Urinary bladder (tissue), 4 donors: ENCODE data around the gene NEK10. TPM values are rescaled to one million over a fixed set of nuclear protein-coding genes. Genes with fewer than 3 reads are reported as not detected.

Experiments
- DNase-seq: peaks from one replicate; pipeline ENCODE4 v3.0.0-alpha.2; 2015; ENCODE audit errors: extremely low spot score
- H3K27ac ChIP-seq: one replicate; pipeline ENCODE4 v1.5.1; 2013; ENCODE audit warnings: low read depth, mild to moderate bottlenecking, moderate library complexity
- H3K36me3 ChIP-seq: one replicate; pipeline ENCODE4 v1.6.1; 2013; ENCODE audit warnings: mild to moderate bottlenecking, moderate library complexity; ENCODE audit not compliant: insufficient read depth
- H3K4me1 ChIP-seq: one replicate; pipeline ENCODE4 v1.6.1; 2013; ENCODE audit warnings: mild to moderate bottlenecking, moderate library complexity; ENCODE audit not compliant: insufficient read depth
- H3K4me3 ChIP-seq: one replicate; pipeline ENCODE4 v1.5.1; 2013; ENCODE audit warnings: low read depth, low read length
- WGBS: extraction: QIAGEN DNeasy Blood & Tissue Kit; methylation state at CpG from one replicate; pipeline ENCODE4 v1.1.7; 2013; 5-methylcytosine and 5-hydroxymethylcytosine counted together
- polyA plus RNA-seq: library from polyadenylated mRNA; stranded (reverse); fragments of 200-250 nt; gene quantifications from one replicate; pipeline ENCODE4 v1.2.3, GENCODE V29; 2013
- total RNA-seq: library from RNA; depleted of rRNA; stranded (reverse); fragments of >200 nt; gene quantifications from one replicate; pipeline ENCODE4 v1.2.3, GENCODE V29; 2014
- donor health status: healthy with polysubstance abuse.
- donor health status: healthy.

The NEK10 gene
- total and polyA plus RNA-seq, 2 donors: 2.0 to 7.5 TPM

DNA sequence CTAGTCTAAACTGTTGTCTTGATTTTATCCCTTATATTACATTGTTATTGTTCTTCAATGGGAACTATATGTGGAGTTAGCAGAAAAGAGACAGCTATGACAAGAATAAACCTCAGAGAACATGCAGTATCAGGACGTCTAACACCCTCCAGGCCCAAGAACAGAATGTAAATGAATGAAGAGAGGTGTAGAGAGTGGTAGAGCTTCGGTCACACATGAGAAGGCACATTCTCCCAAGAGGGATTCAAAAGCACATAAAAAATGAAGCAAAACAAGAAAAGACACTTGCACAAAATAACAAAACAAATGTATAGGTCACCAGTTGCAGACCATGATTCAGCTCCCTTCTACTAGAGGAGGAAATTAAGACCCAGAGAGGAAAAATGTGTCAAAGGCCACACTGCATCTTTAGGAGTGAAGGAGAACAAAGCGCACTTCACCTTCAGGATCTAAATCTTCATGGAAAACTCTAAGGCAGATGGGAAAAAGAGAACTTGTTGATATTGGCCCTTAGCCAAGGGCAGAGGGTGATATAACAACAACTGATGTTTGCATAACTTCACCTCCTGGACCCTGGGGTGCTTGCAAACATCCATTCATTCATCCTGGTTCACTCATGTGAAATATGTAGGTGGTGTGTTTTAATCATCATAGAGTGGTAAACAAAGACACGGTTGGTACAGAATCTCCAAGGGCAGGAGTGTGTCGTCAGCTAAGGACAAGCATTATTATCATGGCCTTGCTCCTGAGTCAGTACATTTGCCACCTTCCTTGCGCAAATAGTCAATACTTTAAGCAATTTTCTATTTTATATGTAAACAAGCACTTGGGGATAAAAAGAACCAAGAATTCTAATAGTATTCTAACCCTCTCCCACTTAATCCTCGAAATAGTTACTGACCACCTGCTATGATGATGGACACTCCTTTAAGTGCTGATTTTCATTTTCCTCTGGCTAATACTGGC lies 8.8 kb downstream of the NEK10 start:
- WGBS: 74% methylated on average over 7 of the region's 7 CpGs
- H3K27ac ChIP-seq: no peak overlapping the region
- peak; percentile 7 for DNase-seq

DNA sequence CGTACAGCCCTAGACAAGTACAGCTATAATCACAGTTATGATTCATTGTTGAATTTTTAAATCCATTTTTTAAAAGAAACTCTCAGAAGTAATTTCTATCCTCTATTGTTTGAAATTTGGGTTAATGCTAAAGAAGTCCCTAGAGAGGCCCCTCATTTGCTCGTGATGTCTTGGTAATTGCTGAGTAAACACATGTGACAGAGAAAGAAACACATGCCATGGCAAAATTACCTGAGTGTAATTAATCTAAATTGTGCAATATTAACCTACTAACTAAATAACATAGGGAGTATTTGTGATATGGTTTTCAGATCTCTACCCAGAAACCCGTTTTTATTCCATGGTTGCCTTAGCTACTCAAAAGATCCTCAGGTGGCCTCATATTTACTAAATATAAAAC lies 10.8 kb downstream of the NEK10 start:
- H3K27ac ChIP-seq: no peak overlapping the region
- no peak for DNase-seq
- no peaks in the 10 kb centered on the region for H3K36me3 ChIP-seq
- H3K4me3 ChIP-seq: no peak overlapping the region
- H3K4me1 ChIP-seq: no peaks in the 10 kb centered on the region
- 81% methylated on average over 3 of the region's 3 CpGs for WGBS

More for the DNA sequence above, 8.8 kb downstream of the NEK10 start:
- no peaks in the 10 kb centered on the region for H3K36me3 ChIP-seq
- no peaks in the 10 kb centered on the region for H3K4me1 ChIP-seq
- H3K4me3 ChIP-seq: no peak overlapping the region

DNA sequence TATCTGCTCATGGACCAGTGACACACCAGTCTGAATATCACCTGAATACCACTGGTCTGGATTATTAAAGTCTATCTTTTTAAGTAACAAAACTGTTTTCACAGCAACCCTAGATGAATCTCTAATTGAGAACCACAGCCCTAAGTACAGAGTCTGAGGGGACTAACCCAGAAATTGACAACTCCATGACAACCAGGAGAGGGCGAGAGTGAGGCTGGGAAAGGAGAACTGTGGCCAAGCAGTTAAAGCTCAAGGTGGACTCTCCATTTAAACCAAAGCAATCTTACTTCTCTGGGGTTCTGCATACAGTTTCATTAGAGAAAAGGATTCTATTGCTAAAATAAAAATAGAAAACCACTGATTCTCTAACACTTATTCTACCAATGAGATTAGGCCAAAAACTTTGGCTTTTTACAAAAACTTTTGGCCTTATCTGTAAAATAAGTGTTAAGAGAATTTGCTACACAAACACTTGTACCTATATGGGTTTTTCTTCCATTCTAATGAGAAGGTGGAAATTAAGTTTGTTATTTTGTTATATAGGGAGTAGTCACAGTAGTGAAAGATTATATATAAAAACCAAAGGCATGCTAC lies 11.4 kb downstream of the NEK10 start:
- no peak for DNase-seq
- H3K36me3 ChIP-seq: no peaks in the 10 kb centered on the region
- no peaks in the 10 kb centered on the region for H3K4me1 ChIP-seq
- peak overlapping the region; percentile 16 for H3K27ac ChIP-seq
- WGBS: 54% methylated on average over 1 of the region's 1 CpG
- no peak overlapping the region for H3K4me3 ChIP-seq

DNA sequence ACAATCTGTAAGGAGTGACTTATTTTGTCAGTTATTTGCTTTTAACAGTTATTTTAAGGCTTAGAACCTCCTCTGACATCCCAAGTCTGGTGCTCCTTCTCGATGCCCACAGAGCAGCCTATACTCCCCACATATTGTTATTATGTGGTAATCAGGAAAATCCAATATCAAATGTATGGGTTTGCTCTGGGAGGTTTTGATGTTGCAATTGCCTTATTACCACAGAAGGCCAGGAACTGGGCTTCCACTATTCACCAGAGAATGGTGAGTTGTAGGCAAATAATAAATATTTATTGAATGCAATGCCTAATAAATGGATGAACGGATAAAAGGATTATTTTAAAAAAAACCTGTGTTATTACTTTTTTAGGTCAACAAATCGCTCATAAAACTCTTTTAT lies 12.2 kb downstream of the NEK10 start:
- WGBS: 56% methylated on average over 3 of the region's 3 CpGs
- H3K36me3 ChIP-seq: no peaks in the 10 kb centered on the region
- H3K4me3 ChIP-seq: no peak overlapping the region

DNA sequence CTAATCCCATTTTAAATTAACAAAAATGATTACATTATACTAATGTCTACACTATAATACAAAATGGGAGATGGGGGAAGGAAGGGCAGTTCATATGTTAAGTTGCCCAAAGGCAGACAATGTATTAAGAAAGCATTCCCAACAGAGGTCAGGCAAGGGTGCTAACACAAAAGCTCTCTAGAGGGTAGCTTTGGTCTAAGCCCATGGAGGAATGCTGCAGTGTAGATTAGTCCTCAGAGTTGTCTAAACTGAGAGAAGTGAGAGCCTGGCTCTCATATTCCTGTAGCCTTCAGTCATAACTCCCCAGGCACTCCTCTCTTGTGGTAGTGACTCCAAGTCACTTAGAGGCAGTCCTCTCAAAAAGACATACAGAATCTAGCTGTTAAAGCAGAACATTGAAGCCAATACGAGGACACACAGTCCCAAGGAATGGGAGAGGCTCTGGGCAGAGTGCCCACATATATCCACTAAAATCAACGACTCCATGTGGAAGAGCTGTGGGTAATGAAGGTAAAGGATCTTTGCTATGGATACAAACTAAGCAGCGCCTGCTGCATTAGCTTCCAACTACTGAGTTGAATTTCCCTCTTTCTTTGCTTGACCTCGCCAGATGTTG lies 14.5 kb downstream of the NEK10 start:
- Histone ChIP-seq H3K4me1 (no peaks in the 10 kb centered on the region), H3K36me3 (no peaks in the 10 kb centered on the region), H3K27ac (peak overlapping the region; percentile 54), H3K4me3 (no peak overlapping the region)
- DNase-seq: no peak
- WGBS: 65% methylated on average over 4 of the region's 4 CpGs

More for the DNA sequence above, 12.2 kb downstream of the NEK10 start:
- H3K4me1 ChIP-seq: no peaks in the 10 kb centered on the region
- H3K27ac ChIP-seq: no peak overlapping the region
- DNase-seq: no peak

DNA sequence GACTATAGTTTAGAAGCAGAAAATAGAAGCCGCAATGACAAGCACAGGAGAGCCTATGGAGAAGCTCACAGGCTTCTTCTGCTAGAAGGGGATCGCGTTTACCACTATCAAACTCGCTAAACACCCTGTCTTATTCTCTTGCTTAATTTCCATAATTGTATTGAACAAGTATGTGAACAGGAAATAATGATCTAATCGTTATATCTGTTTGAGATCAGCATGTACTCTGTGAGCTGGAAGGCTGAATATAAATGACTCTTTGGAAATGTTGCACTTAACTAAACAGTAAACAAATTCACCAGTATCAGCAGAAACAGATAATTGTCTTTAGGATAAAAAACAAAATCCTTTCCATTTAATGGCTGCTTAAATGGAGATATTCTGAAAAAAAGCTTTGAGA lies 15.0 kb downstream of the NEK10 start:
- 74% methylated on average over 5 of the region's 5 CpGs for WGBS
- Histone ChIP-seq H3K4me3 (no peak overlapping the region), H3K36me3 (no peaks in the 10 kb centered on the region), H3K27ac (peak overlapping the region; percentile 45), H3K4me1 (no peaks in the 10 kb centered on the region)
- no peak for DNase-seq

DNA sequence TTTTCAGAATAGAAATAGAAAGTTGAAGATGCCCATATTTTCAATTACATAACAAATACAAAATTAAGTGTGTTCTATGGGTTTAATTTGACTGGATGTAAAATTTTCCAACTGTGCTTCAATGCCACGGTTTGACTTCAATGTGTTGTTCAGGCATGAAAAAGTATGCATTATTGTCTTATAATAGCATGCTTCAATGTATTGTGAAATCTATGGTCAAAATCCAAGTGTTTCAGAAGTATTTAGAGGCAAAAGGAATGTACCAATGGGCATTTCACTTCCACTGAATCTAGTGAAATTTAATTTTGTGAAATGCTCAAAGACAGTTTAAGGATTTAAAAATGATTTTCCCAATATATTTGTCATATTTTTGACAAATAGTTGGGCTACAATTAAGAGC lies 16.0 kb downstream of the NEK10 start:
- 85% methylated on average over 1 of the region's 1 CpG for WGBS
- DNase-seq: no peak
- Histone ChIP-seq H3K4me1 (no peaks in the 10 kb centered on the region), H3K4me3 (no peak overlapping the region), H3K27ac (peak overlapping the region; percentile 54), H3K36me3 (no peaks in the 10 kb centered on the region)

DNA sequence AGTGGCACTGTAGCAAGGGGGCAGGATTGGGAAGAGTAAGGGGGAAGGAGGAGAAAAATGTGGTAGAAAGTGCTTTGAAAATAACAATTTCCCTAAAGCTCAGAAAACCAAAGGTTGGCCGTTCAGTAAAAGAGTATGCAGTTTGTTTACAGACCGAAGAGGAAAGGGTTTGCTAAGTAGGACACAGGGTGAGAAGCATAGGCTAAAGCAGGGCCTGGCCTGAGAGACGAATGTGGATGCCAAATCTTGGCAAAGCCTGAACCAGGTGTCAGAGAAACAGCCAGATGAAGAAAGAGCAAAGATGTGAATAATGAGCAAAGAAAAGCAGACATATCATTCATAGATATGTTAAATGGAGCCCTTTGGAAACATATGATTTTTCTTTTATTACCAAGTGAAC lies 17.1 kb downstream of the NEK10 start:
- DNase-seq: no peak
- H3K4me1 ChIP-seq: no peaks in the 10 kb centered on the region
- no peak overlapping the region for H3K4me3 ChIP-seq
- no peaks in the 10 kb centered on the region for H3K36me3 ChIP-seq
- no peak overlapping the region for H3K27ac ChIP-seq
- 62% methylated on average over 3 of the region's 3 CpGs for WGBS

DNA sequence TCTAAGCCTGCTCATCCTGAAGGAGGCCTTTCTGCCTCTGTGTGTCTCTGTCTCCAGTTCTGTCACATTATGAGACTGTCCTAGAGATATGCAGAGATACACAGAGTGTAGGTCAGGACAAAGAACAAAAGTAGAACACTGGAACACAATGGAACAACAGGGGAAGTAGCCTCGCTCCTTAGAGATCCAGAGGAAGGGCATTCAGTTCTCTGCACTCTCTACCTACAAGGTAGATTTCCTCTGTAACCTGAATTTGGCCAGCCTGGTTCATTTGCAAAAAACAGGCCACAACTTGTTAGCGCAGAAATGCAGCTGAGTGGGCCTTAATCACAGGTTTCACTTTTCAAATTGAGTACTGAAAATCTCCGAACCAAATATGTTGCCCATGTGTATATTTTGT lies 19.4 kb downstream of the NEK10 start:
- WGBS: 84% methylated on average over 3 of the region's 3 CpGs
- Histone ChIP-seq H3K4me3 (no peak overlapping the region), H3K4me1 (no peaks in the 10 kb centered on the region), H3K36me3 (no peaks in the 10 kb centered on the region), H3K27ac (peak overlapping the region; percentile 53)
- DNase-seq: no peak

DNA sequence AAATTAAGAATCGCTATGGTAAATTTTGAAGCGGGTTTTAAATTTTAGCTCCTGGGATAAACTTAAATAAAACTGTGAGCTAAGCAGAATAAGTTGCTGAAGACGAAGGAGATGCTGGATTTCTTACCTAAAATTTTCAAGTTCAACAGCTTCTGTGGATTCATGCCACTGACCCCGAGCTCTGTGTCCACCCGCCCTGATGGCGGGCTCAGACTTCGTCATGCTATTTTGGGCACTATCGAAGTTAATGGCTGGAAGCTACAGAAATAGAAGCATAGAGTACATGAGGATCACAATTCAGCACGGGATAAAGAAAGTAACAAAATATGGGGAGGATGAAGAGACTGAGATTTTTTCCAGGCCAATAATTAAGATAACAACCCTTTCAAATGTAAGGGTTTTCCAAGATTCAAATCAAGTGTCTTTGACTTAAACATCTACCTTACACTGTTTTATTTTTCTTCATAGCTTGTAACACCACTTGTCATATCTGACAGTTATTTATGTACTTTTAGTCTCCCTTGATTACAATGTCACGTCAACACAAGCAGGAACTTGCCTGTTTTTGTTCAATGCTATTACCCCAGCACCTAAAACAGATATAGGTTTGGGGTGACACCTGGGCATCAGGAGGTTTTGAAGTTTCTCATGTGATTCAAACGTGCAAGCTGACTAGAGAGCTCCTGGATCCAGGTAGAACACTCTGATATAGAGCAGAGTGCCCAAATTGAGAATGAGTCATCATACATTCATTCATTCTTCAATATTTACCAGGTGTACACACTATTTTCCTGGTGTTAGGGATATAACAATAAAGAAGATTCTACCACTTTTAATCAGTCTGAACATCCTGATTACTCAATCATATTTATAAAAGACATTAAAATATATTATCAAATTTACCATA lies 23.0 kb downstream of the NEK10 start:
- Histone ChIP-seq H3K27ac (no peak overlapping the region), H3K36me3 (no peaks in the 10 kb centered on the region), H3K4me1 (no peaks in the 10 kb centered on the region), H3K4me3 (no peak overlapping the region)
- 76% methylated on average over 11 of the region's 11 CpGs for WGBS
- no peak for DNase-seq

DNA sequence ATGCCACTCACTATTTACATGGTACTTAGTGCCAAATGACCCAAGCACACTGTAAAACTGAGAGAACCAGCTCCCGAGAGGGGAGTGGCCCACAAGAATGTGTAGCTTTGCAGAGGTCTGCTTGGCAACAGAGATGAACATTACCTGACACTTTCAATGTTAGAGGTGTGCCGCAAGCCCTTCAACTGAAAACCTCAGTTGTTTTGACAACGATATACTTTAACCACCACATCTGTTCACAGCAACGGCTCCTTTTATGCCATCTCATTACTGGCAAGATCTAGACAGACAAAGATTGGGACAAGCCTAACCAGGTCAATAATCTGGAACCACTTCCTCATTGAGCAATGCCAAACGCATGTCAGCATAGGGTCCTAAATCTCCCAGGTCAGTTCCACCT lies 23.7 kb downstream of the NEK10 start:
- H3K27ac ChIP-seq: no peak overlapping the region
- WGBS: 78% methylated on average over 5 of the region's 5 CpGs
- H3K4me3 ChIP-seq: no peak overlapping the region

DNA sequence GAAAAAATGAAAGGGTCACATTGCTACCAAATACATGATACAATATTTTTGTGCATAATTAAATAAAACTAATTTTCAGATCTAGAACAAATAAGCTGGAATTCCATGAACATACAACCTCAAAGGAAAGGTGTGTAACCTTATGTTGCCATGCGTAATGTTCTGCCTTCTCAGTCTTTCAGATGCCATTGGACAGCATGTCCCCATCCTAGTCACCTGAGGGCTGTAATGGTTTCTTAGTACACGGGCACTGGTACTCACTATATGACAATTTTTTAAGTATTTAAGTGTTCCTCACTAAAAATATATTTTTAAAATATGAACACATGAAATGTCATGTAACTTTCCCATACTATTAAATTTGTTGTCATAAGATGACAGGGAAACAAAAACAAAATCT lies 24.1 kb downstream of the NEK10 start:
- Histone ChIP-seq H3K4me1 (no peaks in the 10 kb centered on the region), H3K4me3 (no peak overlapping the region), H3K36me3 (no peaks in the 10 kb centered on the region), H3K27ac (peak overlapping the region; percentile 59)
- no peak for DNase-seq
- 93% methylated on average over 2 of the region's 2 CpGs for WGBS

More for the DNA sequence above, 23.7 kb downstream of the NEK10 start:
- Histone ChIP-seq H3K36me3 (no peaks in the 10 kb centered on the region), H3K4me1 (no peaks in the 10 kb centered on the region)
- no peak for DNase-seq

DNA sequence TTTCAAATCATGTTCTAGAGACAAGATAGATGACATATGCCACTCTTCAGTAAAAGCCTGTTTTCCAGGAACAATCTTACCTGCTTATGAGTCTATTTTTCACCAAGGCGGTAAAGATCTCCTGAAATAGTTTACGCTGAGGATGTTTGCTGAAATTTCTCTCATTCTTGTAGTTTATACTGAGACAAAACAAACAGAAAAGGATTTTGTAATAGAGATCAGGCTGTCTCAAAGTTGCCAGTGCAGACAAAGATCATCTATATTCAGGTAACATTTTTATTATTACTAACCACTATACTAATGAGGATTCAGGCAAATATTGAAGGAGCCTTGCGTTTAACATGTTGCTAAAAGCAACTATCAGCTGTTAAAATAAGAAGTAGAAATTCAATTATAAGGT lies 25.0 kb downstream of the NEK10 start:
- 90% methylated on average over 3 of the region's 3 CpGs for WGBS
- no peaks in the 10 kb centered on the region for H3K4me1 ChIP-seq
- H3K27ac ChIP-seq: no peak overlapping the region

More for the DNA sequence above, 25.0 kb downstream of the NEK10 start:
- no peak for DNase-seq
- Histone ChIP-seq H3K36me3 (no peaks in the 10 kb centered on the region), H3K4me3 (no peak overlapping the region)
